ENCODE measurements around the gene OR11H7. TPM values are rescaled to one million over a fixed set of nuclear protein-coding genes. Genes with fewer than 3 reads are reported as not detected.
"Not testable (repeated sequence)": the region's sequence is repeated elsewhere in the genome, so short reads cannot be mapped to it uniquely, and the experiment has no call there.

OR11H7 gene
- total and polyA plus RNA-seq, 2 of the 4 experiments (the other 2 are of a cell fraction) = not detected

DNA sequence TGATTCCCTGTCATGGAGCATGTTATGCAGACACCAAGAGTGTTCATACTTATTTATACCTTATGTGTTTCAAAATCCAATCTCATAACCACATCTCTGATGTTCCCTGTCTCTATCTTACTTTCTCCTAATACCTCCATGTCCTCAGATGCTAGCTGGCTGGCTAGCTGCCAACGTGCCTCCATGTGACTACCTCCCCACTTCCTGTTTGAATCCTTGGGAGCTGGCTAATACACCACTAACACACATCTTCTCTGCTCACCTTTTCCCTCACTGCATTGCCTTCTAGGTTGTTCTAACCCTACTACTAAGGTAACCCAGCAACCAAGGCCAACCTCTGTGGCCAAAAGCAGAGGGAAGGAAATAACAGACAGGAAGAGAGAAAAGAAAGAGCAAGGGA, 49.6 kb downstream of the OR11H7 start:
- Histone ChIP-seq H3K56ac (ENCODE audit: extremely low read depth, insufficient read depth, low read length) (no peak overlapping the region), H2BK5ac (ENCODE audit: low read depth, low read length, poor library complexity, severe bottlenecking) (no peak overlapping the region), H4K91ac (ENCODE audit: insufficient read depth, low read depth, low read length) (no peak overlapping the region), H4K20me1 (ENCODE audit: insufficient read depth, low read length) (no peaks in the 10 kb centered on the region), H3K79me1 (ENCODE audit: low read depth in 1 of 2, low read length in 2 of 2) (no peaks in the 10 kb centered on the region), H2BK120ac (ENCODE audit: low read depth, low read length) (no peak overlapping the region), H2AFZ (replicated peaks; ENCODE audit: low read length, poor library complexity) (no peak overlapping the region), H3K36me3 (ENCODE audit: control insufficient read depth, insufficient read depth, low read length) (peaks cover 5% of the 10 kb centered on the region), H3K9me3 (ENCODE audit: control insufficient read depth, insufficient read depth, low read length) (peaks cover 3% of the 10 kb centered on the region; the same call in 1 of the 2 replicates), H3K18ac (ENCODE audit: low read depth, low read length) (no peak overlapping the region), H2AK5ac (ENCODE audit: low read depth, low read length) (no peak overlapping the region), H3K4ac (ENCODE audit: low read depth, low read length) (no peak overlapping the region), H2BK20ac (ENCODE audit: low read depth, low read length) (no peak overlapping the region), H3K27ac (ENCODE audit: insufficient read depth, low read length) (no peak overlapping the region), H3K14ac (replicated peaks; ENCODE audit: low read depth, low read length) (no peak overlapping the region), H3K27me3 (ENCODE audit: control insufficient read depth, insufficient read depth, low read length) (no peaks in the 10 kb centered on the region), H3K9me1 (ENCODE audit: insufficient read depth, low read length) (no peaks in the 10 kb centered on the region), H3K9ac (ENCODE audit: low read depth, low read length) (no peak overlapping the region), H3K4me2 (ENCODE audit: low read depth, low read length) (no peak overlapping the region), H2BK15ac (ENCODE audit: low read depth, low read length) (no peak overlapping the region), H3K23ac (ENCODE audit: low read depth, low read length) (no peak overlapping the region), H4K5ac (ENCODE audit: low read depth, low read length) (no peak overlapping the region), H2AK9ac (replicated peaks; ENCODE audit: low read depth, low read length, poor library complexity) (no peak overlapping the region), H4K8ac (ENCODE audit: low read depth in 2 of 2, low read length in 2 of 2) (no peak overlapping the region), H3K4me3 (ENCODE audit: insufficient read depth, low read depth, low read length) (no peak overlapping the region), H3K4me1 (ENCODE audit: control insufficient read depth, insufficient read depth, low read length) (no peaks in the 10 kb centered on the region)
- ATAC-seq (ENCODE audit: low read depth) (no peak), DNase-seq (peak; percentile 23)
- dilution Hi-C loops (cut with HindIII; ENCODE audit: low sequenced_read_pairs, unreplicated experiment) = no loop called here
- CTCF ChIA-PET = interaction anchor here (0.7 kb wide), 1 partner anchor 310 kb away, joined by 5 read pairs; no protein-coding TSS in a partner anchor
- BruUV-seq (replicated peaks) = no TSS peak
- in situ Hi-C loops (cut with MboI; ENCODE audit: low sequenced_read_pairs) = no loop called here
- TF ChIP-seq, protein P1, sequence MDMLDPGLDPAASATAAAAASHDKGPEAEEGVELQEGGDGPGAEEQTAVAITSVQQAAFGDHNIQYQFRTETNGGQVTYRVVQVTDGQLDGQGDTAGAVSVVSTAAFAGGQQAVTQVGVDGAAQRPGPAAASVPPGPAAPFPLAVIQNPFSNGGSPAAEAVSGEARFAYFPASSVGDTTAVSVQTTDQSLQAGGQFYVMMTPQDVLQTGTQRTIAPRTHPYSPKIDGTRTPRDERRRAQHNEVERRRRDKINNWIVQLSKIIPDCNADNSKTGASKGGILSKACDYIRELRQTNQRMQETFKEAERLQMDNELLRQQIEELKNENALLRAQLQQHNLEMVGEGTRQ (IDR thresholded peaks at IDR 0.05; ENCODE audit: low read depth, low read length) = peak; percentile 42; the same call in 1 of the 2 replicates
- TF ChIP-seq FOS (IDR thresholded peaks at IDR 0.05; ENCODE audit: low read depth, low read length) (no peak), CEBPB (IDR thresholded peaks at IDR 0.05; ENCODE audit: low read depth, low read length) (no peak)
- no CpG with 5 or more reads among the region's 1 CpG for WGBS, 2 experiments (ENCODE audit: extremely low coverage in 2 of 2, insufficient read length in 1 of 2)
- POLR2A ChIA-PET (ENCODE audit: unreplicated experiment) = no interaction called here
- intact Hi-C loops (cut with micrococcal nuclease) = no loop called here

DNA sequence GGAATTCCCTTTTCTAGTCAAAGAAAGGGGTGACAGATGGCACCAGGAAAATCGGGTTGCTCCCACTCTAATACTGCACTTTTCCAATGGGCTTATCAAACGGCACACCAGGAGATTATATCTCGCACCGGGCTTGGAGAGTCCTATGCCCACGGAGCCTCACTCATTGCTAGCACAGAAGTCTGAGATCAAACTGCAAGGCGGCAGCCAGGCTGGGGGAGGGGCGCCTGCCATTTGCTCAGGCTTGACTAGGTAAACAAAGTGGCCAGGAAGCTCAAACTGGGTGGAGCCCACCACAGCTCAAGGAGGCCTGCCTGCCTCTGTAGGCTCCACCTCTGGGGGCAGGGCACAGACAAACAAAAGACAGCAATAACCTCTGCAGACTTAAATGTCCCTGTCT, 51.5 kb downstream of the OR11H7 start:
- CTCF ChIA-PET; H3K56ac ChIP-seq (ENCODE audit: extremely low read depth, insufficient read depth, low read length); H3K14ac ChIP-seq (replicated peaks; ENCODE audit: low read depth, low read length); H3K27me3 ChIP-seq (ENCODE audit: control insufficient read depth, insufficient read depth, low read length); H2BK15ac ChIP-seq (ENCODE audit: low read depth, low read length); H3K4me3 ChIP-seq (ENCODE audit: insufficient read depth, low read depth, low read length); H2BK20ac ChIP-seq (ENCODE audit: low read depth, low read length); BruUV-seq (replicated peaks); H3K9me1 ChIP-seq (ENCODE audit: insufficient read depth, low read length); H4K8ac ChIP-seq (ENCODE audit: low read depth in 2 of 2, low read length in 2 of 2); H3K4ac ChIP-seq (ENCODE audit: low read depth, low read length); POLR2A ChIA-PET (ENCODE audit: unreplicated experiment); H2AFZ ChIP-seq (replicated peaks; ENCODE audit: low read length, poor library complexity); DNase-seq; H4K20me1 ChIP-seq (ENCODE audit: insufficient read depth, low read length); H3K18ac ChIP-seq (ENCODE audit: low read depth, low read length); H2BK120ac ChIP-seq (ENCODE audit: low read depth, low read length); H3K79me1 ChIP-seq (ENCODE audit: low read depth in 1 of 2, low read length in 2 of 2); dilution Hi-C loops (cut with HindIII; ENCODE audit: low sequenced_read_pairs, unreplicated experiment); H3K36me3 ChIP-seq (ENCODE audit: control insufficient read depth, insufficient read depth, low read length); H3K4me2 ChIP-seq (ENCODE audit: low read depth, low read length); H4K91ac ChIP-seq (ENCODE audit: insufficient read depth, low read depth, low read length); H3K4me1 ChIP-seq (ENCODE audit: control insufficient read depth, insufficient read depth, low read length); H3K9ac ChIP-seq (ENCODE audit: low read depth, low read length); H2AK5ac ChIP-seq (ENCODE audit: low read depth, low read length); H2BK5ac ChIP-seq (ENCODE audit: low read depth, low read length, poor library complexity, severe bottlenecking); H2AK9ac ChIP-seq (replicated peaks; ENCODE audit: low read depth, low read length, poor library complexity); in situ Hi-C loops (cut with MboI; ENCODE audit: low sequenced_read_pairs); H3K27ac ChIP-seq (ENCODE audit: insufficient read depth, low read length); H4K5ac ChIP-seq (ENCODE audit: low read depth, low read length); intact Hi-C loops (cut with micrococcal nuclease); ATAC-seq (ENCODE audit: low read depth); H3K23ac ChIP-seq (ENCODE audit: low read depth, low read length); H3K9me3 ChIP-seq (ENCODE audit: control insufficient read depth, insufficient read depth, low read length): not testable (repeated sequence)
- 100% methylated on average over 2 of the region's 7 CpGs; no CpG with 5 or more reads in 1 of the 2 experiments for WGBS, 2 experiments (ENCODE audit: extremely low coverage in 2 of 2, insufficient read length in 1 of 2)
